Smooth muscle cell (in vitro differentiated cells): ENCODE measurements around the gene TMEM154. TPM values are rescaled to one million over a fixed set of nuclear protein-coding genes. Genes with fewer than 3 reads are reported as not detected.

Experiments
- DNase-seq: peaks from one replicate; lab custom pipeline; 2025; ENCODE audit not compliant: unreplicated experiment; lab: John Stamatoyannopoulos, UW
- H2AFZ ChIP-seq: fragments of 200-600 bp; sonication (generic); 2 replicates; pipeline ENCODE4 v1.6.0; 2016; ENCODE audit warnings: antibody characterized with exemption, low read depth, mild to moderate bottlenecking
- H3F3A ChIP-seq: fragments of 200-600 bp; sonication (generic); 2 replicates; pipeline ENCODE4 v1.6.0; 2017; ENCODE audit warnings: antibody characterized with exemption, low read depth
- H3K27ac ChIP-seq: fragments of 200-600 bp; sonication (generic); 2 replicates; pipeline ENCODE4 v1.5.1; 2016; ENCODE audit warnings: low read depth, mild to moderate bottlenecking
- H3K27me3 ChIP-seq: fragments of 200-600 bp; sonication (generic); 2 replicates; pipeline ENCODE4 v1.6.1; 2016; ENCODE audit warnings: low read depth, mild to moderate bottlenecking
- H3K36me3 ChIP-seq: fragments of 200-600 bp; sonication (generic); 2 replicates; pipeline ENCODE4 v1.5.1; 2016; ENCODE audit warnings: low read depth
- H3K4me1 ChIP-seq: fragments of 200-600 bp; sonication (generic); 2 replicates; pipeline ENCODE4 v1.5.1; 2016; ENCODE audit warnings: low read depth
- H3K4me2 ChIP-seq: fragments of 200-600 bp; sonication (generic); 2 replicates; pipeline ENCODE4 v1.6.0; 2016; ENCODE audit warnings: mild to moderate bottlenecking
- H3K4me3 ChIP-seq: fragments of 200-600 bp; sonication (generic); 2 replicates; pipeline ENCODE4 v1.5.1; 2016; ENCODE audit warnings: mild to moderate bottlenecking
- H3K79me2 ChIP-seq: fragments of 200-600 bp; sonication (generic); 2 replicates; pipeline ENCODE4 v1.6.0; 2016; ENCODE audit warnings: low read depth, mild to moderate bottlenecking
- H3K9ac ChIP-seq: fragments of 200-600 bp; sonication (generic); 2 replicates; pipeline ENCODE4 v1.6.0; 2016; ENCODE audit warnings: low read depth
- H3K9me3 ChIP-seq: fragments of 200-600 bp; sonication (generic); replicated peaks from 2 replicates; pipeline ENCODE4 v1.5.1; 2016; ENCODE audit warnings: low read depth
- H4K20me1 ChIP-seq: fragments of 200-600 bp; sonication (generic); 2 replicates; pipeline ENCODE4 v1.6.0; 2016; ENCODE audit warnings: low read depth
- CTCF ChIP-seq: fragments of 200-600 bp; sonication (generic); IDR thresholded peaks from 2 replicates; pipeline ENCODE4 v1.5.1; 2017; ENCODE audit warnings: borderline replicate concordance, mild to moderate bottlenecking, antibody characterized with exemption; ENCODE audit not compliant: insufficient read depth, poor library complexity, severe bottlenecking
- WGBS: methylation state at CpG from one replicate; pipeline ENCODE4 v1.1.7; 2016; ENCODE audit warnings: low lambda C conversion rate; 5-methylcytosine and 5-hydroxymethylcytosine counted together
- polyA plus RNA-seq: library from polyadenylated mRNA; unstranded; fragments of >200 nt; fragmentation: Nextera tagmentation; extraction: Ambion mirVana; gene quantifications from 2 replicates; pipeline ENCODE4 v1.2.1, GENCODE V29; 2016
- total RNA-seq: library from RNA; depleted of rRNA; stranded (reverse); fragments of >200 nt; gene quantifications from 2 replicates; pipeline ENCODE4 v1.2.3, GENCODE V29; 2014

Gene TMEM154
- total and polyA plus RNA-seq, 2 experiments from 2014 or later = 1.8 to 6.0 TPM

GRCh38 chr4:152587127-152587526 is 92.7 kb downstream of the TMEM154 start:
- H3K4me2 ChIP-seq = no peak overlapping the region
- no peak overlapping the region for H3K9ac ChIP-seq
- H3K9me3 ChIP-seq = no peaks in the 10 kb centered on the region
- no peak for TF ChIP-seq CTCF
- no peaks in the 10 kb centered on the region for H3K27me3 ChIP-seq
- H3K79me2 ChIP-seq = no peaks in the 10 kb centered on the region
- no peak for DNase-seq
- no peak overlapping the region for H2AFZ ChIP-seq
- H3K27ac ChIP-seq = no peak overlapping the region
- H3F3A ChIP-seq = peaks cover 28% of the 10 kb centered on the region
- 91% methylated on average over 3 of the region's 3 CpGs for WGBS
- H3K36me3 ChIP-seq = no peaks in the 10 kb centered on the region
- no peaks in the 10 kb centered on the region for H4K20me1 ChIP-seq
- H3K4me1 ChIP-seq = peaks cover 14% of the 10 kb centered on the region
- H3K4me3 ChIP-seq = no peak overlapping the region

- Histone ChIP-seq H3K4me1 (peaks cover 14% of the 10 kb centered on the region), H3K4me3 (no peak overlapping the region), H3K36me3 (no peaks in the 10 kb centered on the region), H3K9ac (no peak overlapping the region), H4K20me1 (no peaks in the 10 kb centered on the region), H3K9me3 (no peaks in the 10 kb centered on the region), H3K27me3 (no peaks in the 10 kb centered on the region), H3K4me2 (no peak overlapping the region), H3K27ac (no peak overlapping the region), H2AFZ (no peak overlapping the region), H3F3A (peaks cover 28% of the 10 kb centered on the region), H3K79me2 (no peaks in the 10 kb centered on the region)
- WGBS = 95% methylated on average over 2 of the region's 2 CpGs
- DNase-seq = no peak
- TF ChIP-seq CTCF = no peak
Observed at GRCh38 chr4:152586668-152587067, 93.1 kb downstream of the TMEM154 start.

- H3K27ac ChIP-seq = no peak overlapping the region
Observed at GRCh38 chr4:152585023-152585441, 94.8 kb downstream of the TMEM154 start.

More at GRCh38 chr4:152585023-152585441, 94.8 kb downstream of the TMEM154 start:
- Histone ChIP-seq H3K4me1 (peaks cover 6% of the 10 kb centered on the region), H3F3A (peaks cover 20% of the 10 kb centered on the region), H3K36me3 (no peaks in the 10 kb centered on the region), H3K4me3 (peak overlapping the region; percentile 12), H3K4me2 (peak overlapping the region; percentile 52), H3K27me3 (no peaks in the 10 kb centered on the region), H3K79me2 (no peaks in the 10 kb centered on the region), H3K9ac (no peak overlapping the region), H4K20me1 (no peaks in the 10 kb centered on the region), H2AFZ (peak overlapping the region; percentile 71), H3K9me3 (no peaks in the 10 kb centered on the region)
- DNase-seq = no peak
- WGBS = 58% methylated on average over 7 of the region's 7 CpGs
- TF ChIP-seq CTCF = no peak
